HT1080 (cell line): ENCODE measurements around the gene LYSMD3. TPM values are rescaled to one million over a fixed set of nuclear protein-coding genes. Genes with fewer than 3 reads are reported as not detected.
"Not testable (repeated sequence)": the region's sequence is repeated elsewhere in the genome, so short reads cannot be mapped to it uniquely, and the experiment has no call there.

Experiments
- DNase-seq: peaks from one replicate; pipeline ENCODE4 v3.0.0-alpha.2; 2015; ENCODE audit warnings: low read depth
- polyA plus RNA-seq, 2 experiments: library from polyadenylated mRNA; depleted of rRNA; stranded (reverse); fragments of >200 nt; gene quantifications; 2 replicates each; pipeline ENCODE4 v1.2.3, GENCODE V29; 2015
- total RNA-seq: library from RNA; depleted of rRNA; stranded (reverse); fragments of >200 nt; shearing (Covaris generic); gene quantifications from 2 replicates; pipeline ENCODE4 v1.2.3, GENCODE V29; 2014; rRNA removed

The LYSMD3 gene
- total RNA-seq, result 5.7 and 12.1 TPM in 2 replicates
- 13.3 and 15.5 TPM in 2 replicates for polyA plus RNA-seq (2015; cell fraction: cytosol; rRNA removed)
- polyA plus RNA-seq (2015; cell fraction: nucleus; rRNA removed), result 9.0 and 11.6 TPM in 2 replicates

DNA sequence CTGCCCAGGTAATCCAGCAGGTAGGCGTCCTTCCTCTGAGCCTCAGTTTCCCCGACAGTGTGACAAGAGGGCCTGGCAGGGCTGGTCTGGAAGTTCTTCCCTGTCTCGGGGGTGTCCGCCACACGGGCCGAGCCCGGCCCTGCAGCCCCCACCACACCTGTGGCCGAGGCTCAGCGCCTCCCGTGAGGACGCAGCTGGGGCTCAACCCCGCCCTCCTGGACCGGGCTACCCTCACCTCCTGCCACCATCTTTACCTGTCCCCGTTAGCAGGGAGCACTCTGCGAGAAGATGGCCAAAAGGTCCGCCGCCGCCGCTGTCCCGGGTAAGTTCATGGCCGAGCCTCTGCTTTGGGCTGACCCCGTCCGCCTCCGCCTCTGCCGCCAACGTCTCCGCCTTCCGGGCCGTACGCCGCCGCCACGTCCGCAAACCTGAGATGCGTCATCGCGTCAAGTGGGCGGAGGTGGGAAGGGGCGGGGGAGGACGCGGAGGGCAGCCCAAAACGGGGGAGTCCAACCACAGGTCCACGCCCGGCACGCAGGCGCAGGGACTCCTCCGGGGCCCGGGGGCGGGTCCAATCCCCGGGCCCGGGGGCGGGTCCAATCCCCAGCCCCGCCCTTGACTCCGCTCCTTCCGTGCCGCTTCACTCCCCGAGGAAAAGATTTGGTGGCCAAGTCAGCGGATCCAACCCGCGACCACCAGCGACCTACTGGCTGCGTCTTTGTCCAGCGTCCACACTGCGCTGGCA lies at the start of gene LYSMD3:
Gene LYSMD3 (minus strand): TSS at position 391 of the 745 bp plus-strand sequence. CDS start 4,295 bp downstream, outside the sequence.
- DNase-seq, result peak; percentile 92

- DNase-seq, result not testable (repeated sequence)
Observed at GRCh38 chr5:90576566-90576965, 47.2 kb upstream of the LYSMD3 start.

- no peak for DNase-seq
Observed at GRCh38 chr5:90575712-90576111, 46.3 kb upstream of the LYSMD3 start.

DNA sequence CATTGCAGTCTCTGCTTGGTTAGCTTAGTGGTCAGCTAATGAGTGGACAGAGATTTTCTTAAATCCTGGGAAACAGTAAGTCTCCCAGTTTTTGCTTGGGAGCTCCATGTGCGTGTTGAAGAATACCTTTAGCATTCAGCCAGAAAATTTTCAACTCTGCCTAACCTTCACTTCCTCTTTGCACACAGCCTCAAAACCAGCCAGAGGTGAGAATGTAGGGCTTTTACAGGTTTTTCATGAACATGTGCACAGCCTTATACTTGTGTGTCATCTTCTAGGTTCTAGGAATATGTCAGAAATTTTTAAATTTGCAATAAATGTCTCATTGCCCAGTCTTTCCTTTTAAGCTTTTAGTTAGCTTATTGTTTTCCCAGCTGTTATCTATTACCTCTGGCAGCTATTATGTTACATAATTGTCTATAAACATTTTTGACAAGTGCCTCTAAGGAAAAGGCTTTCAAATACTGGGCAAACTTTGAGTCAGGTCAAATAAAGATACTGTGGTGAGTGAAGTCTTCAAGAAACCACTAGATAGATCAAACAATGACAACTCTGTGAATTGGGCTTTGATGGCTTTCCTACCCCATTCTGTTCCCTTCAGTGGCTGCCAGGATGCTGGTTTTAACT lies 41.9 kb upstream of the LYSMD3 start:
- no peak for DNase-seq

DNA sequence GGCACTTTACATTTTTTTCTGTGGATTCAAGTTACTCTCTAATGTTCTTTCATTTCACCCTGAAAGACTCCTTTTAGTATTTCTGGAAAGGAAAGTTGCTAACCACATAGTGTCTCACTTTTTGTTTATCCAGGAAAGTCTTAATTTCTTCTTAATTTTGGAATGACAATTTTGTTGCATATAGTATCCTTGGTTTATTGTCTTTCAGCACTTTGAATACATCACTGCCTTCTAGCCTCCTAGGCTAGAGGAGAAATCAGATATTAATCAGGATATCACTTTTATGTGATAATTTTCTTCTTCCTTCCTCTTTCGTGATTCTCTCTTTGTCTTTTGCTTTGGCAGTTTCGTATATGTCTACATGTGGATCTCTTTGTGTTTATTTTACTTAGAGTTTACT lies 40.6 kb upstream of the LYSMD3 start:
- no peak for DNase-seq

GRCh38 chr5:90569084-90569483 lies 39.7 kb upstream of the LYSMD3 start:
- no peak for DNase-seq

DNA sequence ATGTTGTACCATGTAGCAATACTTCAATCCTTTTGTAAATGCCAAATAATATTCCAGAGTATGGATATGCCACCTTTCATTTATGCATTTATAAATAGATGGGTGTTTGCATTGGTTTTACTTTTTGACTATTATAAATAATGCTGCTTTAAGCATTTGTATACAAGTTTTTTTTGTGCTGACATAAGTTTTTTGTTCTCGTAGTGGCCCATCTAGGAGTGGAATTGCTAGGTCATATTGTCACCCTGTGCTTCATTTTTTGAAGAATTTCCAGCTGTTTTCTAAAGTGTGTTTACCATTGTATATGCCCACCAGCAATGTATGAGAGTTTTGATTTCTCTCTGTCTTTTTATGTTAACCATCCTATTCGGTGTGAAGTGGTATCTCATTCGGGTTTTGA lies 36.1 kb upstream of the LYSMD3 start:
- no peak for DNase-seq

DNA sequence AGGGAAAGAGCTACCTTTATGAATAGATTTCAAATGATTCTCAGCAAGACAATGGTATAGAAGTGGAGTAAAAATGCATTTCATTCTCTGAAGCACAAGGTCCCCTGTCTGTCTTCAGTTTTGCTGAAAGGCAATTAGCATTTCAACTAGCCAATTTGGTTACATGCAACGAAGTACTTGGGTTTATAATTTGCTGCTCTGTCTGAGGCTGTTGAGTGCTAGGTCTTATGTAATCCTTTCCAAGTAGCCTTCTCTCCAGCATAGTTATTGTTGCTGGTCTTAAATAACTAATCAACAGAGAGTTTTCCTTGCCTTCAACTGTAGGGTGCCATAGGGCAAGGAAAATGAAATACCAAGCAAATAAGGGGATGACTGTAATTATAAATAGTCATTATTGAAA lies 33.7 kb upstream of the LYSMD3 start:
- no peak for DNase-seq

GRCh38 chr5:90562341-90562740 lies 33.0 kb upstream of the LYSMD3 start:
- no peak for DNase-seq

- DNase-seq, result no peak
Observed at GRCh38 chr5:90561766-90562165, 32.4 kb upstream of the LYSMD3 start.

- no peak for DNase-seq
Observed at GRCh38 chr5:90560771-90561170, 31.4 kb upstream of the LYSMD3 start.

DNA sequence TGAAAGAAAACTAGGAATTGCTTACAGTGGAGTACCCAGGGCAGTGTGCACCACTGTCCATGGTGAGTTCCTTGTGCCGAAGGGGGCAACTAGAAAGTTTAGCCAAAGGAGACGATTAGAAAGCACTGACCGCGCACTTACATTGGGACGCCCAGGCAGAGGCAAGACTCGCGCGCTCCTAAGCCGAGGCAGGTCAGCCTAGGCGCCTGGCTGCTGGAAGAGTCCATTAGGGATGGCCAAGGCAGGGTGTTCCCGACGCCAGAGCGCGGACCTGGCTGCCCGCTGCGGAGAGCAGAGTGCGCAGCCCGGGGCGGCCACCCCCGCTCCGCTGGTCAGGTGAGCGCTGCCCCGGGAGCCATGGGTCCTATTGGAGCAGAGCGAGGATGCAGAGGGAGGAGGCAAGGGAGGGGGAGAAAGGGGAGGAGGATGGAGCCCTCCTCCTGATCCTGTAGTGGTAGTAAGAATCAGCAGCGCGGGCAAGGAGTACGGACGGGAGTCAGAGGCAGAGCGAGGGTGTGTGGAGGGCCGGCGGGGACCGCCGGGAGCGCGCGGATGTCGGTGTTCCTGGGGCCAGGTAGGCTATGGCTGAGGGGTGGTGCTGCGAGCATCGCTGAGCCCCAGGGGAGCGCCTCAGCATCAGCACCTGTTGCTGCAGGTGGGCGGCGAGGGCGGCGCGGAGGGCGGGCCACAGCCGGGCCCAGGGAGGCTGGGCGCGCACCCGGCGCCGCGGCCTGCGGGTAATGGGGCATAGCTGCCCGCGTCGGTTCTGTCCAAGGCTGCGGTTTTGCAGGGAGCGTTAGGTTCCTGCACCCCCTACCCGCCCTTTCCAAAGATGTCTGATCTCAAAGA lies 29.2 kb upstream of the LYSMD3 start, which contains the start of gene ADGRV1:
Gene ADGRV1 (plus strand): TSS at position 454 of the 849 bp plus-strand sequence. CDS start 99 bp downstream, at position 553.
- peak; percentile 74 for DNase-seq

GRCh38 chr5:90557871-90558270 lies 28.5 kb upstream of the LYSMD3 start:
- DNase-seq, result no peak

DNA sequence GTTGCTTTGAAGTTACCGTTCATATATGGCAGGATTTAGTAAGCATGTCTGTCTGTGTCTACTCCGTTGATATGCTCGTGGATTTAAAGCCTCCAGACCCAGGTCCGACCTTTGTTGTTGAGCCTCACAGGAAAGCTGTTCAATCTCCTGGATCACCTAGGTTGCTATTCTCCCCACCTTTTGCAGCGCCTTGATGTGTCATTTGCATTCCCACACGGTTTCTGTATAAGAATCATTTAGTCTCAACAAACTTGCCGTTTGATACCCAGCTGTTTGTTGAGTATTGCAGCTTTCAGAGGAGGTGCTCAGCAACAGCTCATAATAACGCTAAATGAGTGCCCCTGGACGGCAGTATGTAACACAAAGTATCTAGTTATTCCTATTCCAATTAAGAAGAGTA lies 28.0 kb upstream of the LYSMD3 start:
- no peak for DNase-seq

DNA sequence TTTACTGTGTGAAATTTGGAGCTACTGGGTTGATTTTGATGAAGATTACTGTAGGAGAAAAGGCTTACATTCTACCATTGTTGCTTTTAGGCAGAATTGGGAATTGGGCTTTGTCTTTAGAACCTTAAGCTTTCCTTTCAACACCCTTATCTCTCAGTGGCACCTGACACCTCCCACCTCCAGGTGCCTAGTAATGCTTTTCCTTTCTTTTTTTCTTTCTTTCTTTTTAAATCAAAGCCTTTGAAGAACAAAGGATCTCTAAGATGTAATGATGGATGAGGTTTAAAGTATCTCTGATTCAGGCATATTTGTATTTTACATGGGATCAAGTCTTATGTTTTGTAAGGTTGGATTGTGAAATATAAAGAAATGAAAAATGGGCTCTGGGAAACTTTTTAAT lies 26.3 kb upstream of the LYSMD3 start:
- DNase-seq, result no peak

DNA sequence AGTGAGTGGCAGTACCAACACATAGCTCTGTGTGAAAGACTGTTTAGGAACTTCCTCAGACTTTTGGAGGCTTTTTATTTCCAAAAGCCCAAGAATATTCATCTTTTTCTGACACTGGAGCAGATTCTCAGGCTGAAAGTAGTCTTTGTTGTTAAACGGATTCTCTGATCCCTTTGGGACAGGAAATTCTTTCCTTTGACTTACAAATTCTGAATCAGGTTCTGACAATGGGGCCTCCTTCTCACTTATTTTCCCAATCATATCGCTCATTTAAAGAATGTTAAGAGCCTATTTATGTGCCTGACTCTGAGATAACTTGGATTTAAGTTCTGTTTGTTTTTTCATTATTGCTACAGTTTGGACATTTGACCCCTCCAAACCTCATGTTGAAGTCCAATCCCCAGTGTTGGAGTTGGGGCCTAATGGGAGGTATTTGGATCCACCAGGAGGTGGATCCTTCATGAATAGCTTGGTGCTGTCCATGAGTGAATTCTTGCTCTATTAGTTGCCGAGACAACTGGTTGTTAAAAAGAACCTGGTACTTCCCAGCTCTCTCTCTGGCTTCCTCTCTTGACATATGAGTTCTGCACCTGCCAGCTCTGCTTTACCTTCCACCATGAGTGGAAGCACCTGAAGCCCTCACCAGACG lies 25.1 kb upstream of the LYSMD3 start:
- DNase-seq, result no peak

DNA sequence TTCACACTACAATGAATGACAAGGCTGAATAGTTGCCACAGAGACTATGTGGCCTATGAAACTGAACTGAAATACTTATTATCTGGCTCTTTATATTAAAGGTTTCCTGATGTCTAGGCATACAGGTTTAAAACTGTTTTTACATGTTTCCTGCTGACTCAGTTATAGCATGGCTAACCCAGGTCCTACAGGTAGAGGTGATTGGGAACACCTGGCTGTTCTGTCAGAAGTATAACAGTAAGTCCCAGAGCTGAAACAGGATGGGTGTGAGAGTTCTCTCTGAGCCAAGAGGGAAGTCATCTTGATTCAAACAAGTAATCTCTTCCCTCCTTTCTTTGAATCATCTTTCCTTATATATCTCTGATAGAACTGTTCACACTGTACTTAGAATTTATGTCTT lies 24.3 kb upstream of the LYSMD3 start:
- DNase-seq, result no peak

DNA sequence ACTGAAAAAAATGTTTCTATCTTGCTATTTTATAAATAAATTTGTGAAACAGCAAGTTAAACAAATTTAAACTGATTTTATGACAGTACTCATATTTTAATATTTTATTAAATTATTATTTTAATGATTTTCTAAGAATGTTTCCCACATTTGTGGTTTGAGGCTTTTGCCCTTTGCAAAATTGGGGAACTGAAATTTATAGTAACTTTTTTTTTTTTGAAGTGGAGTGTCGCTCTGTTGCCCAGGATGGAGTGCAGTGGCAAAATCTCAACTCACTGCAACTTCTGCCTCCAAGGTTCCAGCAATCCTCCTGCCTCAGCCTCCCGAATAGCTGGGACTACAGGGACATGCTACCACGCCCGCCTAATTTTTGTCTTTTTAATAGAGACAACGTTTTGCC lies 22.0 kb upstream of the LYSMD3 start:
- DNase-seq, result no peak

DNA sequence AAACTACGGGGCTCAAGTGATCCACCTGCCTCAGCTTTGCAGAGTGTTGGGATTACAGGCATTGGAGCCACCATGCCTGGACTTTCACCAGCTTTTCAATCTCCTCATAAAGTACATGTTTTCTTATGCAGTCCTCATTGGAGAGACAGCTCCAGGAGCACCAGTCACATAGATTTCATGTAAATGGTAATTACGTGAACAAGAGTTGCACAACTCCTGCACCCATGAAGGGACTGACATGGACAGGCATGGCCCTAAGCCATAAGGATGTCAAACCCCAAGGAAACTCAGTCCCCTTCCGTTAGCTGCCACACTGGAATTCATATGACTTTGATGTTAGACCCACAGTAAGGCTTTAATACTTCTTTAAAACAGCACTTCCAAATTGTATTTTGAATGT lies 21.6 kb upstream of the LYSMD3 start:
- no peak for DNase-seq

DNA sequence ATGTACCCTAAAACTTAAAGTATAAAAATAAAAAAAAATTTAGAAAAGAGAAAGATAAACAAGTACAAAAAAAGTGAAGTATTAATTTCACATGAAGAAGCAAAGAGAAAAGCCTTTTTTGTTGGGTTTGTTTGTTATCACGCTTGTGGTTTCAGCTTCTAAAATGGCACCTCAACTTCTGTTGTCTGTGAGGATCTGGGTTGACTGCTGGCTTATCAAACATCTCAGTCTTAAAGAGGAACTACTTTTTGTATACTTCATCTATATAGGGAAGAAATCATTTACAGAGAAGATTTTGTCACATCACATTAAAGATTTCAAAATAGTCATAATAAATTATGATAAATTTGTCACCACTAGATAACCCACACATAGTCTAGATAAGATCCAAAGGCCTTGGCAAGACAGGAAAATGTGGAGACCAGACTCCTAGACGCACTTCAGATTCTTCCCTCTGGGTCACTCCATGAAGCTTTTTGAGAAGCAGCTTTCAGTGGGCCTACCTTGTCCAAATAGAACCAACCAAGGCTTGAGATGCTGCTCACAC lies 20.4 kb upstream of the LYSMD3 start:
- no peak for DNase-seq

DNA sequence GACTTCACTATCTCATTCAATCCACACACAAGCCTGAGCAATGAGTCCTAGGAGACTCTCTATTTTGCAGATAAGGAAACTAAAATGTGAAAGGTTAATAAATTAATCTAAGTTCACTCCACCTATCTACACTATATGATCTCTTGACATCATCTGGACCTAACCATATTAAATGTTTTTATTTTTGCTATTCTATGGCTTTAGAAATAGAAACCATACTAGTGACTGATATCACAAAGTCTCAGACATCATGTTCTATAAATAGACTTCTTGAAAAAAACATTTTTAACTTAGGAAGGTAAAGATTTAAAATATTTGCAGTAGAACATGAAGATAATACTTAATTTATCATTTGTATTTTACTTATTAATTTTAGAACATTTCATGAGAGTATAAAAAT lies 19.8 kb upstream of the LYSMD3 start:
- DNase-seq, result no peak
